Type B pancreatic cell (in vitro differentiated cells): ENCODE data around the gene C16orf89. TPM values are rescaled to one million over a fixed set of nuclear protein-coding genes. Genes with fewer than 3 reads are reported as not detected.
A peak's percentile ranks its signal among the peaks of the same experiment; 100 is the strongest.

Experiments
- DNase-seq: peaks from one replicate; pipeline ENCODE4 v3.0.0; 2021; ENCODE audit warnings: mixed read lengths; ENCODE audit not compliant: unreplicated experiment; ENCODE audit errors: extremely low spot score
- H3K27ac Mint-ChIP-seq: 2 replicates; pipeline ENCODE4 v1.8.0; 2021; ENCODE audit warnings: mild to moderate bottlenecking, mixed read lengths
- H3K27me3 Mint-ChIP-seq: 2 replicates; pipeline ENCODE4 v1.8.0; 2021; ENCODE audit warnings: mixed read lengths
- H3K36me3 Mint-ChIP-seq: 2 replicates; pipeline ENCODE4 v1.8.0; 2021; ENCODE audit warnings: mixed read lengths
- H3K4me1 Mint-ChIP-seq: one replicate; pipeline ENCODE4 v1.8.0; 2021; ENCODE audit warnings: mixed read lengths; ENCODE audit not compliant: unreplicated experiment
- H3K4me3 Mint-ChIP-seq: 2 replicates; pipeline ENCODE4 v1.8.0; 2021; ENCODE audit warnings: mild to moderate bottlenecking, mixed read lengths
- H3K9me3 Mint-ChIP-seq: 2 replicates; pipeline ENCODE4 v1.8.0; 2021; ENCODE audit warnings: mixed read lengths
- total RNA-seq: library from RNA; stranded (reverse); gene quantifications from 2 replicates; pipeline ENCODE4 v1.2.1, GENCODE V29; 2021; ENCODE audit warnings: low replicate concordance
- TF ChIP-seq, protein P1 (sequence below): fragments of 200-600 bp; sonication (generic); conservative IDR thresholded peaks from 2 replicates; pipeline ENCODE4 v1.5.0; 2021; ENCODE audit warnings: antibody characterized with exemption, mild to moderate bottlenecking

The C16orf89 gene
- total RNA-seq, 1 donor from 2014 or later: 0.75 TPM

DNA sequence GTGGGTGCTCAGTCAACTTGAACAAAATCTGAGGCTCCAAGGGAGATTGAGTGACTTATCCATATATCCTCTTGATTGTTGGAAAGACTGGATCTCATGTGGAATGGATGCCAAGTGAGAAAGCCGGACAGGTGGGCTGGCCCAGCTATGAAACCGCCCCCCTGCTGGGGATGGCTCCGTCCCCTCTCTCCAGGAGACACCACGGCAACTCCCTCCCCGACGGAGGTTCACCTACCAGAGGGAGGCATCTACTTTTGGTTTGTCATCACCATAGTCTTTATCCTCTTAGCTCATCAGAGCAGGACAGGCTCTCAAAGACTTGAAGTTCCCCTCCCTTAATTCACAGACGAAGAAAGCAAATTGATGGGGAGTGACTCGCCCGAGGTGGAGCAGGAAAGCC is 4.1 kb upstream of the C16orf89 start:
- Mint-ChIP-seq H3K9me3 (no peaks in the 10 kb centered on the region), H3K27ac (no peak overlapping the region), H3K36me3 (no peaks in the 10 kb centered on the region), H3K4me1 (peaks cover 9% of the 10 kb centered on the region), H3K27me3 (peaks cover 19% of the 10 kb centered on the region), H3K4me3 (peak overlapping the region; percentile 67)
- TF ChIP-seq, protein P1, sequence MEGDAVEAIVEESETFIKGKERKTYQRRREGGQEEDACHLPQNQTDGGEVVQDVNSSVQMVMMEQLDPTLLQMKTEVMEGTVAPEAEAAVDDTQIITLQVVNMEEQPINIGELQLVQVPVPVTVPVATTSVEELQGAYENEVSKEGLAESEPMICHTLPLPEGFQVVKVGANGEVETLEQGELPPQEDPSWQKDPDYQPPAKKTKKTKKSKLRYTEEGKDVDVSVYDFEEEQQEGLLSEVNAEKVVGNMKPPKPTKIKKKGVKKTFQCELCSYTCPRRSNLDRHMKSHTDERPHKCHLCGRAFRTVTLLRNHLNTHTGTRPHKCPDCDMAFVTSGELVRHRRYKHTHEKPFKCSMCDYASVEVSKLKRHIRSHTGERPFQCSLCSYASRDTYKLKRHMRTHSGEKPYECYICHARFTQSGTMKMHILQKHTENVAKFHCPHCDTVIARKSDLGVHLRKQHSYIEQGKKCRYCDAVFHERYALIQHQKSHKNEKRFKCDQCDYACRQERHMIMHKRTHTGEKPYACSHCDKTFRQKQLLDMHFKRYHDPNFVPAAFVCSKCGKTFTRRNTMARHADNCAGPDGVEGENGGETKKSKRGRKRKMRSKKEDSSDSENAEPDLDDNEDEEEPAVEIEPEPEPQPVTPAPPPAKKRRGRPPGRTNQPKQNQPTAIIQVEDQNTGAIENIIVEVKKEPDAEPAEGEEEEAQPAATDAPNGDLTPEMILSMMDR: no peak
- DNase-seq: no peak

DNA sequence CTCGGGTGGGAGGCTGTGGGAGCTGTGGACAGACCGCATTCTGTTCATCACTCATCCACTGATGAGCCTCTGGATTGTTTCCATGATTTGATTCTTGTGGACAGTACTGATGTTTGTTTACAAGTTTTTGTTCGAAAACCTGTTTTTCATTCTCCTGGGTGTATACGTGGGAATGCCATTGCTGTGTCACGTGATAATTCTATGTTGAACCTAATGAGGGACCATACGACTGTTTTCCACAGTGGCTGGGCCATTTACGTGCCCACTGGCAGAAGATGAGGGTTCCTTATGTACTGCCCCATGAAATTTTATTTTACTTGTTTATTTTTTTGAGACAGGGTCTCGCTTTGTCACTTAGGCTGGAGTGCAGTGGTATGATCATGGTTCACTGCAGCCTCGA is 3.3 kb upstream of the C16orf89 start:
- no peaks in the 10 kb centered on the region for H3K36me3 Mint-ChIP-seq
- TF ChIP-seq, protein P1: no peak
- peaks cover 9% of the 10 kb centered on the region for H3K4me1 Mint-ChIP-seq
- no peak for DNase-seq
- H3K27me3 Mint-ChIP-seq: peaks cover 24% of the 10 kb centered on the region
- no peak overlapping the region for H3K4me3 Mint-ChIP-seq
- H3K27ac Mint-ChIP-seq: no peak overlapping the region
- H3K9me3 Mint-ChIP-seq: no peaks in the 10 kb centered on the region

GRCh38 chr16:5066511-5066910 is 755 bp upstream of the C16orf89 start:
- Mint-ChIP-seq H3K4me3 (no peak overlapping the region), H3K27me3 (peaks cover 36% of the 10 kb centered on the region), H3K9me3 (no peaks in the 10 kb centered on the region), H3K27ac (no peak overlapping the region), H3K4me1 (no peaks in the 10 kb centered on the region), H3K36me3 (no peaks in the 10 kb centered on the region)
- TF ChIP-seq, protein P1: no peak
- no peak for DNase-seq

DNA sequence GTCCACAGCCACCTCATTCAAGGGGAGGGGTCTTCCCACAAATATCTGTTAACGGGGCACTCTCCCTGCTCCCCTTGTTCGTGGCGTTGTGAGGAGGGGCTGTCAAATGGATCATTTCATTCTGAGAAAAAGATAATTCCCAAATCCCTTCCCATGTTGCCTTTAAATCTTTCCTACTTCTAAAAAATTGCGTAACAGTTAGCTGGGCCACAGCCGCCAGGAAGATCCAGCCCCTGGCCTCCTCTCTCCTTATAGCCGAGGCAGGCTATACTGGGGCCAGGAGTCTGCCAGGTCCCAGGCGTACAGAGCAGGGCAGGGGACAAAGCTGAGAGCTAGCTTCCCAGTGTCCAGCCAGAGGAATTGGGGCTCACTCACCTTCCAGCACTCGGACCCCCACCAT is 430 bp downstream of the C16orf89 start:
- H3K36me3 Mint-ChIP-seq: no peaks in the 10 kb centered on the region
- H3K27ac Mint-ChIP-seq: no peak overlapping the region
- no peak overlapping the region for H3K4me3 Mint-ChIP-seq
- H3K9me3 Mint-ChIP-seq: no peaks in the 10 kb centered on the region
- TF ChIP-seq, protein P1: no peak
- H3K27me3 Mint-ChIP-seq: peaks cover 37% of the 10 kb centered on the region
- H3K4me1 Mint-ChIP-seq: no peaks in the 10 kb centered on the region
- no peak for DNase-seq

- no peaks in the 10 kb centered on the region for H3K36me3 Mint-ChIP-seq
- H3K4me3 Mint-ChIP-seq: no peak overlapping the region
- DNase-seq: no peak
- H3K27me3 Mint-ChIP-seq: peaks cover 37% of the 10 kb centered on the region
- TF ChIP-seq, protein P1: no peak
- no peaks in the 10 kb centered on the region for H3K9me3 Mint-ChIP-seq
- H3K4me1 Mint-ChIP-seq: no peaks in the 10 kb centered on the region
- no peak overlapping the region for H3K27ac Mint-ChIP-seq
Observed at GRCh38 chr16:5064915-5065314, 841 bp downstream of the C16orf89 start.
